Psoas muscle (tissue), 8 donors: Measurements from ENCODE around the gene SCUBE3. TPM values are rescaled to one million over a fixed set of nuclear protein-coding genes. Genes with fewer than 3 reads are reported as not detected.

ENCODE experiments used
- ATAC-seq, 4 donors: fragments of 200-7000 bp; cut with Tn5 transposase; one replicate each; pipeline ENCODE4 v1.9.1; 2020; ENCODE audit warnings: moderate library complexity in 3 of 4, mild to moderate bottlenecking in 2 of 4
- DNase-seq, 2 donors: peaks; one replicate each; pipeline ENCODE4 v3.0.0-alpha.2; 2020
- H3K27ac ChIP-seq: fragments of 200-600 bp; one replicate; pipeline ENCODE4 v1.8.0; 2022
- H3K27me3 ChIP-seq, 3 donors: fragments of 200-600 bp in 1 of 3; one replicate each; pipeline versions ENCODE4 v1.6.1 to v1.8.0; 2013 to 2022; ENCODE audit warnings: low read length in 2 of 3, mild to moderate bottlenecking in 2 of 3, moderate library complexity in 1 of 3; ENCODE audit not compliant: insufficient read depth in 3 of 3
- H3K36me3 ChIP-seq, 2 donors: fragments of 200-600 bp in 1 of 2; one replicate each; pipeline versions ENCODE4 v1.6.1 to v1.8.0; 2013 to 2022; ENCODE audit warnings: low read depth in 1 of 2, mild to moderate bottlenecking in 1 of 2, moderate library complexity in 1 of 2; ENCODE audit not compliant: insufficient read depth in 1 of 2
- H3K4me1 ChIP-seq: fragments of 200-600 bp; one replicate; pipeline ENCODE4 v1.8.0; 2022
- H3K4me3 ChIP-seq: fragments of 200-600 bp; one replicate; pipeline ENCODE4 v1.8.0; 2022; ENCODE audit warnings: mild to moderate bottlenecking
- H3K9me3 ChIP-seq: fragments of 200-600 bp; one replicate; pipeline ENCODE4 v1.8.0; 2022
- CTCF ChIP-seq: fragments of 200-600 bp; IDR thresholded peaks from one replicate; pipeline ENCODE4 v1.8.0; 2022; ENCODE audit warnings: antibody characterized with exemption
- WGBS, 3 donors: extraction: QIAGEN DNeasy Blood & Tissue Kit; methylation state at CpG; one replicate each; pipeline versions ENCODE4 v1.1.6 to v1.1.7; 2013; 5-methylcytosine and 5-hydroxymethylcytosine counted together
- intact Hi-C, 2 donors: fragments of 100-400 bp; cut with DNase I; formaldehyde crosslinking; loops; one replicate each; pipeline versions ENCODE4 v1.11.0 to v1.14.2; 2022
- polyA plus RNA-seq, 3 donors: library from polyadenylated mRNA; stranded (reverse); fragments of 200-250 nt; gene quantifications; one replicate each; pipeline ENCODE4 v1.2.3, GENCODE V29; 2013
- total RNA-seq, 4 donors: library from RNA; stranded (reverse); fragmentation: NEBNext Ultra II Directional in 2 of 4; extraction: Animal tissue kit (Norgen Biotek cat#: 25700) in 2 of 4; gene quantifications; one replicate each; pipeline versions ENCODE4 v1.2.1 to v1.2.4, GENCODE V29; 2021 to 2023
- donor health status: healthy with polysubstance abuse.
- donor health status: DM: no; HTN: no; CAD: no; lungs with moderate emphysema.
- donor health status: Bipolar disorder and iron deficiency.
- donor health status: healthy.
- donor health status: DM: yes; HTN: yes; CAD: no.
- donor health status: DM: no; HTN: no; CAD: no.
- donor health status: DM: no; HTN: no; CAD: no.
- donor health status: DM: yes; HTN: yes; CAD: no.

SCUBE3 gene
- total and polyA plus RNA-seq, 7 donors, result 0.01 to 0.21 (median 0.04) TPM; not detected in 2

GRCh38 chr6:35176301-35177024 lies 37.3 kb upstream of the SCUBE3 start:
- TF ChIP-seq CTCF, result no peak
- Histone ChIP-seq H3K4me1 (peaks cover 2% of the 10 kb centered on the region), H3K4me3 (no peak overlapping the region), H3K27me3 (no peaks in the 10 kb centered on the region), H3K9me3 (no peaks in the 10 kb centered on the region), H3K27ac (no peak overlapping the region), H3K36me3 (no peaks in the 10 kb centered on the region)
- ATAC-seq (no peak), DNase-seq (no peak)
- intact Hi-C loops, result no loop called here
- 54 to 83% (median 56%) methylated on average over 3 of the region's 3 CpGs for WGBS, 3 donors

- DNase-seq (no peak), ATAC-seq (no peak)
- 62 to 70% (median 63%) methylated on average over 3 of the region's 3 CpGs for WGBS, 3 donors
- TF ChIP-seq CTCF, result no peak
- Histone ChIP-seq H3K4me1 (peaks cover 9% of the 10 kb centered on the region), H3K27me3 (peaks cover 0 to 2% (median 0%) of the 10 kb centered on the region in 3 donors), H3K36me3 (no peaks in the 10 kb centered on the region), H3K27ac (no peak overlapping the region), H3K9me3 (no peaks in the 10 kb centered on the region), H3K4me3 (no peak overlapping the region)
- intact Hi-C loops, result no loop called here
These were observed 36.6 kb upstream of the SCUBE3 start for GRCh38 chr6:35177157-35177556.

- Histone ChIP-seq H3K36me3 (no peaks in the 10 kb centered on the region), H3K27ac (no peak overlapping the region), H3K4me1 (peaks cover 10% of the 10 kb centered on the region), H3K9me3 (no peaks in the 10 kb centered on the region), H3K4me3 (no peak overlapping the region), H3K27me3 (peaks cover 0 to 3% (median 0%) of the 10 kb centered on the region in 3 donors)
- intact Hi-C loops, result no loop called here
- ATAC-seq (no peak), DNase-seq (no peak)
- WGBS, 3 donors, result 73 to 77% (median 74%) methylated on average over 2 of the region's 2 CpGs
- no peak for TF ChIP-seq CTCF
These were observed 36.2 kb upstream of the SCUBE3 start for GRCh38 chr6:35177596-35177995.

- no peak overlapping the region for H3K4me3 ChIP-seq
- TF ChIP-seq CTCF, result no peak
- no peak for DNase-seq
- intact Hi-C loops, result no loop called here
- peaks cover 0 to 7% (median 0%) of the 10 kb centered on the region in 3 donors for H3K27me3 ChIP-seq
- WGBS, 3 donors, result 85 to 91% (median 87%) methylated on average over 2 of the region's 2 CpGs
- ATAC-seq, result no peak
- no peaks in the 10 kb centered on the region for H3K36me3 ChIP-seq
- H3K27ac ChIP-seq, result no peak overlapping the region
- H3K4me1 ChIP-seq, result peaks cover 10% of the 10 kb centered on the region
- no peaks in the 10 kb centered on the region for H3K9me3 ChIP-seq
These were observed 35.7 kb upstream of the SCUBE3 start for GRCh38 chr6:35178012-35178411.
